ENCODE results near the gene OPA1.

OPA1 gene

GRCh38 chr3:193641440-193641775 is 48.4 kb downstream of the OPA1 start:
- H3K36me3 ChIP-seq (replicated peaks; ENCODE audit: insufficient read depth, low read length) = peaks cover 22% of the 10 kb centered on the region; the same call in 1 of the 2 replicates
- no peak overlapping the region for H3K27ac ChIP-seq (ENCODE audit: low read length)

GRCh38 chr3:193645806-193646205 is 52.8 kb downstream of the OPA1 start:
- H3K9me3 ChIP-seq (replicated peaks; ENCODE audit: insufficient read depth, low read length) = no peaks in the 10 kb centered on the region
- no peak overlapping the region for H2AFZ ChIP-seq (ENCODE audit: low read length)
- H3K9me2 ChIP-seq (replicated peaks; ENCODE audit: insufficient read depth, low read length) = no peaks in the 10 kb centered on the region
- H3K9ac ChIP-seq (ENCODE audit: low read length) = no peak overlapping the region
- H3K36me3 ChIP-seq (replicated peaks; ENCODE audit: insufficient read depth, low read length) = peaks cover 26% of the 10 kb centered on the region
- H3K27me3 ChIP-seq (replicated peaks; ENCODE audit: insufficient read depth, low read length) = no peaks in the 10 kb centered on the region
- H4K20me1 ChIP-seq (ENCODE audit: insufficient read depth, low read length) = no peaks in the 10 kb centered on the region
- H3K27ac ChIP-seq (ENCODE audit: low read length) = no peak overlapping the region
- no peaks in the 10 kb centered on the region for H3K4me1 ChIP-seq (ENCODE audit: low read length)
- no peak for TF ChIP-seq EZH2 (optimal IDR thresholded peaks at IDR 0.05; ENCODE audit: low read depth, low read length)
- H3K79me2 ChIP-seq (ENCODE audit: low read length) = no peaks in the 10 kb centered on the region
- no peak overlapping the region for H3K4me2 ChIP-seq (ENCODE audit: low read depth, low read length)
- no peaks in the 10 kb centered on the region for H3F3A ChIP-seq (ENCODE audit: insufficient read depth, low read length)
- no peak for DNase-seq
- no peak overlapping the region for H3K4me3 ChIP-seq (ENCODE audit: low read length)

More at GRCh38 chr3:193641440-193641775, 48.4 kb downstream of the OPA1 start:
- no peaks in the 10 kb centered on the region for H4K20me1 ChIP-seq (ENCODE audit: insufficient read depth, low read length)
- H3K4me1 ChIP-seq (ENCODE audit: low read length) = no peaks in the 10 kb centered on the region
- H3K4me3 ChIP-seq (ENCODE audit: low read length) = no peak overlapping the region
- H3K9me2 ChIP-seq (replicated peaks; ENCODE audit: insufficient read depth, low read length) = no peaks in the 10 kb centered on the region
- H3K79me2 ChIP-seq (ENCODE audit: low read length) = no peaks in the 10 kb centered on the region
- no peak overlapping the region for H3K4me2 ChIP-seq (ENCODE audit: low read depth, low read length)
- H2AFZ ChIP-seq (ENCODE audit: low read length) = no peak overlapping the region
- H3K9ac ChIP-seq (ENCODE audit: low read length) = no peak overlapping the region
- TF ChIP-seq EZH2 (optimal IDR thresholded peaks at IDR 0.05; ENCODE audit: low read depth, low read length) (no peak), EZH2phosphoT487 (IDR thresholded peaks at IDR 0.05; ENCODE audit: low read length) (no peak), CTCF (IDR thresholded peaks at IDR 0.05; ENCODE audit: low read length) (no peak)
- H3K27me3 ChIP-seq (replicated peaks; ENCODE audit: insufficient read depth, low read length) = no peaks in the 10 kb centered on the region
- no peaks in the 10 kb centered on the region for H3F3A ChIP-seq (ENCODE audit: insufficient read depth, low read length)
- H3K9me3 ChIP-seq (replicated peaks; ENCODE audit: insufficient read depth, low read length) = no peaks in the 10 kb centered on the region
- DNase-seq = no peak

GRCh38 chr3:193648542-193649076 is 55.6 kb downstream of the OPA1 start:
- Histone ChIP-seq H4K20me1 (ENCODE audit: insufficient read depth, low read length) (no peaks in the 10 kb centered on the region), H3K9me2 (replicated peaks; ENCODE audit: insufficient read depth, low read length) (no peaks in the 10 kb centered on the region), H3K27me3 (replicated peaks; ENCODE audit: insufficient read depth, low read length) (no peaks in the 10 kb centered on the region), H3K9ac (ENCODE audit: low read length) (no peak overlapping the region), H3K4me2 (ENCODE audit: low read depth, low read length) (no peak overlapping the region), H3K4me3 (ENCODE audit: low read length) (no peak overlapping the region), H3K36me3 (replicated peaks; ENCODE audit: insufficient read depth, low read length) (peaks cover 18% of the 10 kb centered on the region), H2AFZ (ENCODE audit: low read length) (no peak overlapping the region), H3F3A (ENCODE audit: insufficient read depth, low read length) (no peaks in the 10 kb centered on the region), H3K4me1 (ENCODE audit: low read length) (no peaks in the 10 kb centered on the region), H3K27ac (ENCODE audit: low read length) (no peak overlapping the region), H3K79me2 (ENCODE audit: low read length) (no peaks in the 10 kb centered on the region), H3K9me3 (replicated peaks; ENCODE audit: insufficient read depth, low read length) (no peaks in the 10 kb centered on the region)
- no peak for DNase-seq
- TF ChIP-seq CTCF (IDR thresholded peaks at IDR 0.05; ENCODE audit: low read length) (no peak), EZH2 (optimal IDR thresholded peaks at IDR 0.05; ENCODE audit: low read depth, low read length) (no peak), EZH2phosphoT487 (IDR thresholded peaks at IDR 0.05; ENCODE audit: low read length) (no peak)

- H3K36me3 ChIP-seq (replicated peaks; ENCODE audit: insufficient read depth, low read length) = peaks cover 9% of the 10 kb centered on the region; the same call in 1 of the 2 replicates
Observed at GRCh38 chr3:193650585-193650984, 57.6 kb downstream of the OPA1 start.

More at GRCh38 chr3:193650585-193650984, 57.6 kb downstream of the OPA1 start:
- Histone ChIP-seq H3K27ac (ENCODE audit: low read length) (no peak overlapping the region), H3K4me1 (ENCODE audit: low read length) (no peaks in the 10 kb centered on the region), H3K4me2 (ENCODE audit: low read depth, low read length) (no peak overlapping the region), H3K27me3 (replicated peaks; ENCODE audit: insufficient read depth, low read length) (no peaks in the 10 kb centered on the region), H2AFZ (ENCODE audit: low read length) (no peak overlapping the region), H3K9me2 (replicated peaks; ENCODE audit: insufficient read depth, low read length) (no peaks in the 10 kb centered on the region), H3K4me3 (ENCODE audit: low read length) (no peak overlapping the region), H3K79me2 (ENCODE audit: low read length) (no peaks in the 10 kb centered on the region), H4K20me1 (ENCODE audit: insufficient read depth, low read length) (no peaks in the 10 kb centered on the region), H3F3A (ENCODE audit: insufficient read depth, low read length) (no peaks in the 10 kb centered on the region), H3K9ac (ENCODE audit: low read length) (no peak overlapping the region), H3K9me3 (replicated peaks; ENCODE audit: insufficient read depth, low read length) (no peaks in the 10 kb centered on the region)
- TF ChIP-seq EZH2phosphoT487 (IDR thresholded peaks at IDR 0.05; ENCODE audit: low read length) = no peak
- TF ChIP-seq CTCF (IDR thresholded peaks at IDR 0.05; ENCODE audit: low read length) = no peak
- no peak for TF ChIP-seq EZH2 (optimal IDR thresholded peaks at IDR 0.05; ENCODE audit: low read depth, low read length)
- no peak for DNase-seq
